ENCODE results near the gene SH3PXD2A. TPM values are rescaled to one million over a fixed set of nuclear protein-coding genes. Genes with fewer than 3 reads are reported as not detected.

SH3PXD2A gene
- total RNA-seq, 1 experiment from 2014 or later, result 54.9 TPM

DNA sequence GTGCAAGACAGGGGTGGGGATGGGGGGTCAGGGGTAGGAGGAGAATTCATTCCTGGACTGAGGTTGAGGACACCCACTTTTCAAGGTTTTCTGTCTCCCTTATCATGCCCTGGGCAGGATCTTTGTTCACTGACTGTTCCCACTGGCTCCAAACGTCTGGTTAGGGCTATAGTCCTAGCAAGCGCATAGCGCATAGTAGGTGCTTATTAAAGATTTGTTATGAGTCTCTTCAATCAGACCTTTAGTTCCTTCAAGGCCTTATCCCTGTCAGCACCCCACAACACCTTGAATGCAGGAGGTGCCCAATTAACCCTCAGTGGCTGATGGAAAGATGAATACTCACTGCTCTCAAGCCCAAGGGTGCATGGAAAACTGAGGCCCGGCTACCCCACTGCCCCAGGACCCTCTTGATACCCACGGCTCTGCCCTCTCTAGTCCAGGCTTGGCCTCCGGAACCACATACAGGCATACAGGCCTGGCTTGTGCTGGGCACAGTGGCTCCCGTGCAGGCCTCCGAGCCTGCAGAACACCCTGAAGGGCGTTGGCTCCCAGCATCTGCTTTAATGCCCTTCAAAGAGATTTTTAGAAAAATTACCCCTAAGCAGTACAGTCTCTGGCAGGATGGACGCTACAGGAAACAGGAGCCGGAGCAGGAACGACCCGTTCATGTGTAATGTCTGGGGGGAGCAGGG, 177.7 kb downstream of the SH3PXD2A start:
- no TSS peak for BruUV-seq (replicated peaks)
- POLR2A ChIA-PET (ENCODE audit: low non-redundant PET), result no interaction called here
- no peak overlapping the region for H3K4me3 ChIP-seq (ENCODE audit: low read depth, low read length, poor library complexity, severe bottlenecking)
- H3K36me3 ChIP-seq (ENCODE audit: insufficient read depth, low read length, poor library complexity, severe bottlenecking), result no peaks in the 10 kb centered on the region
- H3K4me1 ChIP-seq (ENCODE audit: insufficient read depth, low read length, poor library complexity, severe bottlenecking), result no peaks in the 10 kb centered on the region
- CTCF ChIA-PET, result no interaction called here
- no peak overlapping the region for H3K27ac ChIP-seq (ENCODE audit: low read depth, low read length, poor library complexity, severe bottlenecking)
- TF ChIP-seq EZH2 (IDR thresholded peaks at IDR 0.05; ENCODE audit: borderline replicate concordance, low read depth, low read length, poor library complexity, severe bottlenecking), result no peak
- TF ChIP-seq, protein P1, sequence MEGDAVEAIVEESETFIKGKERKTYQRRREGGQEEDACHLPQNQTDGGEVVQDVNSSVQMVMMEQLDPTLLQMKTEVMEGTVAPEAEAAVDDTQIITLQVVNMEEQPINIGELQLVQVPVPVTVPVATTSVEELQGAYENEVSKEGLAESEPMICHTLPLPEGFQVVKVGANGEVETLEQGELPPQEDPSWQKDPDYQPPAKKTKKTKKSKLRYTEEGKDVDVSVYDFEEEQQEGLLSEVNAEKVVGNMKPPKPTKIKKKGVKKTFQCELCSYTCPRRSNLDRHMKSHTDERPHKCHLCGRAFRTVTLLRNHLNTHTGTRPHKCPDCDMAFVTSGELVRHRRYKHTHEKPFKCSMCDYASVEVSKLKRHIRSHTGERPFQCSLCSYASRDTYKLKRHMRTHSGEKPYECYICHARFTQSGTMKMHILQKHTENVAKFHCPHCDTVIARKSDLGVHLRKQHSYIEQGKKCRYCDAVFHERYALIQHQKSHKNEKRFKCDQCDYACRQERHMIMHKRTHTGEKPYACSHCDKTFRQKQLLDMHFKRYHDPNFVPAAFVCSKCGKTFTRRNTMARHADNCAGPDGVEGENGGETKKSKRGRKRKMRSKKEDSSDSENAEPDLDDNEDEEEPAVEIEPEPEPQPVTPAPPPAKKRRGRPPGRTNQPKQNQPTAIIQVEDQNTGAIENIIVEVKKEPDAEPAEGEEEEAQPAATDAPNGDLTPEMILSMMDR (conservative IDR thresholded peaks at IDR 0.05; ENCODE audit: low read depth, low read length), result no peak
- intact Hi-C loops (cut with micrococcal nuclease; ENCODE audit: unreplicated experiment), result no loop called here
- no peak for DNase-seq (ENCODE audit: low spot score)
- no peaks in the 10 kb centered on the region for H3K27me3 ChIP-seq (replicated peaks; ENCODE audit: insufficient read depth, low read depth, low read length, poor library complexity)
- H3K9me3 ChIP-seq (ENCODE audit: low read depth, low read length, poor library complexity, severe bottlenecking), result no peaks in the 10 kb centered on the region

DNA sequence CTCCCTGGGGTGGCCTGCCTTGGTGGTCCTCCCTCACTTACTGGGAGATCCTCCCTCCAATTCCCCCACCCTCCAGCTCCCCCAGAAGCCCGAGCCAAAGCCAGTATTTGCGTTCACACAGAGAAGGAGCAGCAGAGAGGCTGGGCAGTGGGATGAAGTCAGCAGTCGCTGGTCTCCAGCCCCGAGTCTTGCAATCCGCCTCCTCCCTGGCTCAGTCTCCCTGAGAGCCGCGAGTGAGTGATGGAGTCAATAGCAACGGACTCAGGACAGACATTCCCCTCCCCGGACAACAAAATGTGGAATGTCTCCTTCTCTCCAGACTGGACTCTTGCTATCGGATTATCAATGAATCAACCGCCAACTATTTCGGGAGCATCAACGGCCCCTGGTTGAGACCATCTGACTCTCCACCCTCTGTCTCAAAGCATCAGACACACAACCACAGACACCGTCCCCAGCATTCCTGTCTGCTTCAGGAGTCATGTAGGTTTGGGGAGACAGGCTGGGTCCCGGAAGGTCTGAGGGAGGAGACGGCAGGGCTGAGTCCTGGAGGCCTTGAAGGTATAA, 178.4 kb downstream of the SH3PXD2A start:
- no peak overlapping the region for H3K4me3 ChIP-seq (ENCODE audit: low read depth, low read length, poor library complexity, severe bottlenecking)
- no peak overlapping the region for H3K27ac ChIP-seq (ENCODE audit: low read depth, low read length, poor library complexity, severe bottlenecking)
- intact Hi-C loops (cut with micrococcal nuclease; ENCODE audit: unreplicated experiment), result no loop called here
- no peaks in the 10 kb centered on the region for H3K4me1 ChIP-seq (ENCODE audit: insufficient read depth, low read length, poor library complexity, severe bottlenecking)
- no peaks in the 10 kb centered on the region for H3K9me3 ChIP-seq (ENCODE audit: low read depth, low read length, poor library complexity, severe bottlenecking)
- no TSS peak for BruUV-seq (replicated peaks)
- no peak for DNase-seq (ENCODE audit: low spot score)
- CTCF ChIA-PET, result no interaction called here
- H3K27me3 ChIP-seq (replicated peaks; ENCODE audit: insufficient read depth, low read depth, low read length, poor library complexity), result no peaks in the 10 kb centered on the region
- H3K36me3 ChIP-seq (ENCODE audit: insufficient read depth, low read length, poor library complexity, severe bottlenecking), result no peaks in the 10 kb centered on the region
- TF ChIP-seq EZH2 (IDR thresholded peaks at IDR 0.05; ENCODE audit: borderline replicate concordance, low read depth, low read length, poor library complexity, severe bottlenecking), result no peak
- TF ChIP-seq, protein P1 (conservative IDR thresholded peaks at IDR 0.05; ENCODE audit: low read depth, low read length), result no peak
- POLR2A ChIA-PET (ENCODE audit: low non-redundant PET), result no interaction called here

DNA sequence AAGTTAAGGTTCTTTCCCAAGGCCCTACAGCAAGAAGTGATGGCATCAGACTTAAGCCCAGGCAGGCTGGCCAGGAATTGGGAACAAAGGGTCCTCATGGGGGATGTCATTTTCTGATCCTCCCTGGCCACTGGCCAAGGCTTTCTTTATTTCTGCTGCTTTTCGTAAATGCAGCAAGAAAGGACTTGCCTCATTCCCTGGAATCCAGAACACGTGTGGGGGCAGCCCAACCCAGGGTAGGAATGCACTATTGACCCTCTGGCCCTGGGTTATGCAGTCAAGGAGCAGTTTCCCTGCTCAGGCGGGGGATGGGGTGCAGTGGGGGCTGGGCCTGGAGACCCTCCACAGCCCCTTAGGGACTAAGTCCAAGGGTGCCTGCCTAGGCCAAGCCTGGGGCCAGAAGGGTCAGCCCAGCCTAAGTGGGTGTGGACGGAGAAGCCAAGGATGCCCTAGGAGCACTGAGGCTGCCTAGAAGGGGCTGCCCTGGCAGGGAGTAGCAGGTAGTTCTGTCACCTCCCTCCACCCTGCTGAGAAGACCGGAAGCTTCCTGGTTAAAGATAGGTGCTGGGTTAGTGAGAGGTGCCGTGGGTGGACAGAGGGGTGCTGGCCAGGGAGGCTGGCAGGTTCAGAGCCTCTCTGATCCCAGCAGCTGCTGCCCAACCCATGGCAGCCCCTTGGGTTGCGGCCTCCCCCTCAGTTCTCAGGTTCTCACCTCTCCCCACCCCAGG, 179.2 kb downstream of the SH3PXD2A start:
- Histone ChIP-seq H3K27me3 (replicated peaks; ENCODE audit: insufficient read depth, low read depth, low read length, poor library complexity) (no peaks in the 10 kb centered on the region), H3K36me3 (ENCODE audit: insufficient read depth, low read length, poor library complexity, severe bottlenecking) (no peaks in the 10 kb centered on the region), H3K27ac (ENCODE audit: low read depth, low read length, poor library complexity, severe bottlenecking) (no peak overlapping the region), H3K4me3 (ENCODE audit: low read depth, low read length, poor library complexity, severe bottlenecking) (no peak overlapping the region), H3K4me1 (ENCODE audit: insufficient read depth, low read length, poor library complexity, severe bottlenecking) (no peaks in the 10 kb centered on the region), H3K9me3 (ENCODE audit: low read depth, low read length, poor library complexity, severe bottlenecking) (no peaks in the 10 kb centered on the region)
- CTCF ChIA-PET, result no interaction called here
- no TSS peak for BruUV-seq (replicated peaks)
- intact Hi-C loops (cut with micrococcal nuclease; ENCODE audit: unreplicated experiment), result no loop called here
- no peak for DNase-seq (ENCODE audit: low spot score)
- POLR2A ChIA-PET (ENCODE audit: low non-redundant PET), result no interaction called here
- no peak for TF ChIP-seq EZH2 (IDR thresholded peaks at IDR 0.05; ENCODE audit: borderline replicate concordance, low read depth, low read length, poor library complexity, severe bottlenecking)
- TF ChIP-seq, protein P1 (conservative IDR thresholded peaks at IDR 0.05; ENCODE audit: low read depth, low read length), result no peak
